ENCODE data around the gene KERA. TPM values are rescaled to one million over a fixed set of nuclear protein-coding genes. Genes with fewer than 3 reads are reported as not detected.
"Not testable (repeated sequence)": the region's sequence is repeated elsewhere in the genome, so short reads cannot be mapped to it uniquely, and the experiment has no call there.

KERA gene
- total RNA-seq, 8 experiments from 2014 or later = 0.09 to 1.8 (median 0.09) TPM; not detected in 5

DNA sequence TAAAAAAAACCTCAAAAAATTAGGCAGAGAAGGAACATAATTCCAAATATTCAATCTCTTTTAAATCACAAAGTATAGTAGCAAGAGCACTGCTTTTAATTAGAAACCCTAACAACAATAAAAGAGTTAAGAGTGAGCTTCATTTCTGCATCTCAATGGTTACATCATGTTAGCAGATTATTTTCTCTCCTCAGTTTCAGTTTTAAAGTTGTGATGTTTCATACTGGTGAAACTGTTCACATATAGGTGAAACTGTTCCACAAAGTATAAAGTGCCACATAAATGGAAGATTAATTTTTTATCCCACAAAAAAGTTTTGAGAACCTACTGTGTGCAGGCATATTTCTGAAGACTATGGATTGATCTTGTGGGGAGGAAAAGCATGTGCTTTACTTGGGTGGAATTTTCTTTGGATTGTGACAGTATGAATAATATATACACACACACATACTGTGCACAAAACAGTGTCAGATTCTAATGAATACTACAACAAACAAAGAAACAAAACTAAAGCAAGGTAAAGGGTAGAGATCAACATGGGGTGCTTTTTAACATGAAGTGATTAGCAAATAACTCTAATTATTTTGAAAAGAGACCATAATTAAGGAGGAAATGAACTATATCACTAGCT is 36.3 kb upstream of the KERA start:
- no peak overlapping the region for H3K4me3 ChIP-seq
- in situ Hi-C loops (cut with MboI; ENCODE audit: low pct_unique_long_range_greater_than_20kb in 2 of 9, low sequenced_read_pairs in 9 of 9, unreplicated experiment in 9 of 9) = no loop called here
- H3K4me1 ChIP-seq (replicated peaks in 1 of 2) = no peaks in the 10 kb centered on the region
- ATAC-seq (replicated peaks in 6 of 8) = peak in 2 of 8 experiments; percentile 52 to 70
- no peak overlapping the region for H3K27ac ChIP-seq

DNA sequence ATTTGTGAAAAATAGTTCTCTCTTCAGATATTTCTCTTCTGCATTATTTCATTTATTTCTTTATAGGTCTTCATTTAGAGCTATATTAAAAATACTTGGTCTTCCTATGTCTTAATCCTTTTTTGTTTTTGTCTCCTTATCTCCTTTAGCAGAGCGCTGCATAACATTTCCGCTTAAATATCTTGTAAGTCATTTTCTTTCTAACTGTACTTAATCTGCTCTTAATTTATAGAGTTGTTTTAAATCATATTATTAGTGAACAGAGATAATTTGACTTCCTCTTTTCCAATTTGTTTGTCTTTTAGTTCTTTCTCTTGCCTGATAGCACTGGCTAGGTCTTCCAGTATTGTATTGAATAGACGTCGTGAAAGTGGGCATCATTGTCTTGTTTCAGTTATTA is 35.5 kb upstream of the KERA start:
- H3K27ac ChIP-seq = no peak overlapping the region
- ATAC-seq (replicated peaks in 6 of 8) = no peak
- no peak overlapping the region for H3K4me3 ChIP-seq
- no peaks in the 10 kb centered on the region for H3K4me1 ChIP-seq (replicated peaks in 1 of 2)
- WGBS, 10 experiments = 53 to 100% (median 93%) methylated on average over 2 to 4 of the region's 4 CpGs
- in situ Hi-C loops (cut with MboI; ENCODE audit: low pct_unique_long_range_greater_than_20kb in 2 of 9, low sequenced_read_pairs in 9 of 9, unreplicated experiment in 9 of 9) = no loop called here

DNA sequence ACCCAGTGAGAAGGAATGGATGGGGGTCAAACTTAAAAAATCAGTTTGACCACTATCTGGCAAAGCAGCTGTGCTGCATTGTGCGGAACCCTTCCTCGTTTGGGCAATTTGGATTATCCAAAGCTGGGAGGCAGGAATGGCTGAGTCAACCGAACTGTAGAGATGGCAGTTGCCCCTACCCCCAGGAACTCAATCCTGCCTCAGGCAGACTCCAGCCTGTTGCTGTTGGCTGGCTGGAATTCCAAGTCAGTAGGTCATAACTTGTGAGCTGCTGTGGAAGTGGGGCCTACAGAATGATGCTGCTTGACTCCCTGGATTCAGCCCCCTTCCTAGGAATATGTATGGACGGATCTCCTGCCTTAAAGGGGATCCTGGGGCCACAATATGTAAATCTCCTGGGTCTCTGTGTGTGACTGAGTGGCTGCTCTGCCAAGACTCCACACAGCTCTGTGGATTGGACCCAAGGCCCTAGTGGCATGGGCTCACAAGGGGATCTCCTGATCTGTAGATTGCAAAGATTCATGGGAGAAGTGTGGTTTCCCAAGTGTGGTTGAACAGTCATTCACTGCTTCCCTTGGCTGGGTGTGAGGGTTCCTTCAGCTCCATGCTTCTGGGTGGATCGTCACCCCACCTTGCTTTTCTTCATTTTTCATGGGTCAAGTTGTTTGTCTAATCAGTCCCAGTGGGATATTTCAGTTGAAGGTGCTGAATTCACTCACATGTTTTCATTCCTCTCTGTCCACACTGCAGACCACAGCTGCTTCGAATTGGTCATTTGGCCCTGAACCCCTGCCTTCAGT is 34.3 kb upstream of the KERA start:
- Histone ChIP-seq H3K27ac (no peak overlapping the region), H3K4me3 (no peak overlapping the region), H3K4me1 (replicated peaks in 1 of 2) (no peaks in the 10 kb centered on the region)
- ATAC-seq (replicated peaks in 6 of 8) = no peak
- in situ Hi-C loops (cut with MboI; ENCODE audit: low pct_unique_long_range_greater_than_20kb in 2 of 9, low sequenced_read_pairs in 9 of 9, unreplicated experiment in 9 of 9) = no loop called here
- WGBS, 10 experiments = 71 to 100% (median 83%) methylated on average over 1 to 6 of the region's 6 CpGs; no CpG with 5 or more reads in 1 of the 10 experiments

DNA sequence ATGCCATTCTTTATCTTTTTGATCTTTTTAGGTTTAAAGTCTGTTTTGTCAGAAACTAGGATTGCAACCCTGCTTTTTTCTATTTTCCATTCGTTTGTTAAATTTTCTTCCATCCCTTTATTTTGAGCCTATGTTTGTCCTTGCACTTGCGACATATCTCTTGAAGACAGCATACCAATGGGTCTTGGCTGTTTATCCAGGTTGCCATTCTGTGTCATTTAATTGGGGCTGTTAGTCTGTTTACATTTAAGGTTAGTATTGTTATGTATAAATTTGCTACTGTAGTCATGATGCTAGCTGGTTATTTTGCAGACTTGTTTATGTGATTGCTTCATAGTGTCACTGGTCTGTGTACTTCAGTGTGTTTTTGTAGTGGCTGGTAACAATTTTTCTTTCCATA is 32.1 kb upstream of the KERA start:
- ATAC-seq (replicated peaks in 6 of 8); H3K27ac ChIP-seq; in situ Hi-C loops (cut with MboI; ENCODE audit: low pct_unique_long_range_greater_than_20kb in 2 of 9, low sequenced_read_pairs in 9 of 9, unreplicated experiment in 9 of 9); H3K4me1 ChIP-seq (replicated peaks in 1 of 2); H3K4me3 ChIP-seq: not testable (repeated sequence)
- WGBS, 10 experiments = 54 to 100% (median 81%) methylated on average over 1 to 2 of the region's 2 CpGs; no CpG with 5 or more reads in 1 of the 10 experiments

DNA sequence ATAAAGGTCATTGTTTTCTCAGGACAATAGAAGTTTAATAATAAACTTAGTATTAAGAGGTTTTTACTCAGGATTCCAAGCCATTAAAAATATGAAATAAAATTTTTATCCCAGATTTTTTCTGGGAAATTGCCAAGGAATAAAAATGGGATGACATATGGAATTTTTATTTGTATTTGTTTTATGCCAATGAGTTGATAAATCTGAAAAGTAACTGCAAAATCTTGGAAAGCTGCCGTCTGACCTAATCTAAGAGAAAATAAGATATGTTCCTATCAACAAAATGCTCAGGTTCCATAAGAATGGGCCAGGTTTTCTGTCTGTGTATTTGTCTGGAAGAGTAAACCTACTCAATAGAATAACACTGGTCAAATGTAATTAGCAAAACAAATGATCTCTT is 22.2 kb upstream of the KERA start:
- WGBS, 10 experiments = 63 to 100% (median 100%) methylated on average over 1 of the region's 1 CpG; no CpG with 5 or more reads in 3 of the 10 experiments
- in situ Hi-C loops (cut with MboI; ENCODE audit: low pct_unique_long_range_greater_than_20kb in 2 of 9, low sequenced_read_pairs in 9 of 9, unreplicated experiment in 9 of 9) = no loop called here
- no peak for ATAC-seq (replicated peaks in 6 of 8)
- Histone ChIP-seq H3K4me3 (no peak overlapping the region), H3K4me1 (replicated peaks in 1 of 2) (no peaks in the 10 kb centered on the region), H3K27ac (no peak overlapping the region)

DNA sequence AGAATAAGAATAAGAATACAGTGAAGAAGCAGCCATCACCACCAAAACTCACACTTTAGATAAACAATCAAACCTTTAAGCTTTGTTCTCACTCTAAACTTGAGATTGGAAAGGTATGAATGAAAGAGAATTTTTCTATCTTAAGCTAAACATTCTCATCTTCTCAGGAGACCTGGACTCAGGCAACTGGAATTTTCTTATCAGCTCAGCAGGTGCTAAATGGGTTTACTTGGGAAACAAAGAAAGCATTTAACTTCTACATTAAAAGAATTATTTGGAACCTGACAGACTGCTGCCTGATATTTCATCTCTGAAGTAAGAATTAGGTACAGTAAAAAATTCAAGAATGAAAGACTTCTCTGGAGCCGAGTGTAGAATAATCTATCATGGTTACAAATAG is 20.7 kb upstream of the KERA start:
- 57 to 100% (median 86%) methylated on average over 1 of the region's 1 CpG; no CpG with 5 or more reads in 1 of the 10 experiments for whole genome bisulfite sequencing, 10 experiments
- Histone ChIP-seq H3K4me3 (no peak overlapping the region), H3K4me1 (replicated peaks in 1 of 2) (no peaks in the 10 kb centered on the region), H3K27ac (no peak overlapping the region)
- no peak for ATAC-seq (replicated peaks in 6 of 8)
- in situ Hi-C loops (cut with MboI; ENCODE audit: low pct_unique_long_range_greater_than_20kb in 2 of 9, low sequenced_read_pairs in 9 of 9, unreplicated experiment in 9 of 9) = no loop called here

DNA sequence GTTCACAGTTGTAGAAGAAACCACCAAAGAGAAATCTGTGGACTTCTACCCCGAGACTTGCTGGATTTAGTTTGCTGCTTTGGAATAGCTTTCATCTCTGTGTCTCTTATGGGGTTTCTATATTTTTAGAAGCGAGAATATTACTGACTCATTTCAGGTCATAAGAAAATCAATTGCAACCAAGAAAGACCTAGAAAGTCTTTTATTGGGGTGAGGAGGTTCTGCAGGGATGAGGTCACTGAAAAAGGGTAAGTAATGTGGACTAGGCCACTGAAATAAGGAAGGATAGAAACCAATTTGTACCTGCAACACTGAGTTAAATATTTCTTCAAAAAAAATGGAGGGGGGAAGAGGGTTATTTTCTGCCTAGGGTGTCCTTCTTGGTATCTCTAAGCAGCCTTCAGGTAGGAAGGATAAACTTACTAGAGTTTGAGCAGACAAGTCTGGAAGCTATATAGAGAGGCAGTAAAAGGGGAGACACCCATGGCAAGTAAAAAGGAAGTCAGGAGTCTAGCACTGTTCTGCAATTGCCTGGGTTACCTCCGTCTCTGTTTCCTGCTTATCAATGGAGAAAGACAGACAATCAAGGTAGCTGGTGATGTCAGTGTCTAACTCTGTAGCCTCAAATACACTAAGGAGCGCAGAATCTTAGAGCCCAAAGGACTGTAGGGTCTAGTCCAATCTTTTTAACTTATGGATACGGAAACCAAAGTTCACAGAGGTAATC is 19.6 kb upstream of the KERA start:
- ATAC-seq (replicated peaks in 6 of 8) = no peak
- in situ Hi-C loops (cut with MboI; ENCODE audit: low pct_unique_long_range_greater_than_20kb in 2 of 9, low sequenced_read_pairs in 9 of 9, unreplicated experiment in 9 of 9) = no loop called here
- Histone ChIP-seq H3K4me3 (no peak overlapping the region), H3K4me1 (replicated peaks in 1 of 2) (no peaks in the 10 kb centered on the region), H3K27ac (no peak overlapping the region)
- 64 to 100% (median 89%) methylated on average over 2 to 5 of the region's 5 CpGs for WGBS, 10 experiments

DNA sequence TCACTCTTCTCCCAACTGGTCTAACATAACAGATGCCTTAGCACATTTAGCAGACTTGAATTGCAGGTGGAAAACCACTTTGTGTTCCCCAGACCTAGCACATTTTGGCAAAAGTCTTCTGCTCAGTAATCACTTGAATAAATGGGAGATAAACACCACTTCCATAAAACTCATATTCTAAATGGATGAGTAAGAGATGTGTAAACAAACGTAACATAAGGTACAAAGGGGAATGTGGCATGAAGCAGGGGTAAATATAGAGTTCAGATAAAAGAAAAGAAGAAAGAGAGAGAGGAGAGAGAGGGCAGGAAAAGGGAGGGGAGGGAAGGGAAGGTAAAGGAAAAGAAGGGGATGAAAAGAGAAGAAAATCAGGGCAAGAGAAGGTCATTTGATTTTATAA is 17.0 kb upstream of the KERA start:
- H3K4me3 ChIP-seq = no peak overlapping the region
- WGBS, 10 experiments = 42 to 100% (median 75%) methylated on average over 1 of the region's 1 CpG; no CpG with 5 or more reads in 2 of the 10 experiments
- H3K4me1 ChIP-seq (replicated peaks in 1 of 2) = no peaks in the 10 kb centered on the region
- ATAC-seq (replicated peaks in 6 of 8) = no peak
- in situ Hi-C loops (cut with MboI; ENCODE audit: low pct_unique_long_range_greater_than_20kb in 2 of 9, low sequenced_read_pairs in 9 of 9, unreplicated experiment in 9 of 9) = no loop called here
- no peak overlapping the region for H3K27ac ChIP-seq

DNA sequence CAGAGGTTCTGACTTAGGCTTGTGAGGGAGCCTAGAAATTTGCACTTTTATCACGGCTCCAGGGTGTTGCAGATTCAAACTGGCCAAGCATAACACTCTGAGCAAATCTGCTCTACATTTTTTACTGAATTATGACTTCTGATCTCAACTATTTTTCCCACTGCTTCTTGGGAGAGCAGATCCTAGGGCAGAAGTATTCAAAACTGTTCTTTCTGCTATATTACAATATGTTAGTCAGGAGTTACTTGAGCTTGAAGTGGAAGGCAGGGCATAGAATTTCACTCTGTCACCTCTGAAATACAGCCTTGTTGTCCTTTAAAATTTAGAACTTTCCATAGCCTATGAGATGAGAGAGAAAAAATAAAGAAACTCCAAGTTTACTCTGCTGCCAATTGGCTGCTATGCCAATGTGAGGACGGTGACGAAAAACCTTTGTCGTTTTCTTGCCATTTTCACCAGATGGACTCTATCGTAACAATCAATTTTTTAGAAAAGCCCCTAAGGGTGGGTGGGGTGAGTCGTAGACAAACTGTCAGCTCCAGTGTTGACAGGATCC is 16.4 kb upstream of the KERA start:
- peak in 3 of 8 experiments; percentile 42 to 91 (median 60) for ATAC-seq (replicated peaks in 6 of 8)
- no peak overlapping the region for H3K4me3 ChIP-seq
- H3K27ac ChIP-seq = no peak overlapping the region
- H3K4me1 ChIP-seq (replicated peaks in 1 of 2) = no peaks in the 10 kb centered on the region
- in situ Hi-C loops (cut with MboI; ENCODE audit: low pct_unique_long_range_greater_than_20kb in 2 of 9, low sequenced_read_pairs in 9 of 9, unreplicated experiment in 9 of 9) = no loop called here
- WGBS, 10 experiments = 4 to 100% (median 69%) methylated on average over 1 to 6 of the region's 6 CpGs; no CpG with 5 or more reads in 1 of the 10 experiments

DNA sequence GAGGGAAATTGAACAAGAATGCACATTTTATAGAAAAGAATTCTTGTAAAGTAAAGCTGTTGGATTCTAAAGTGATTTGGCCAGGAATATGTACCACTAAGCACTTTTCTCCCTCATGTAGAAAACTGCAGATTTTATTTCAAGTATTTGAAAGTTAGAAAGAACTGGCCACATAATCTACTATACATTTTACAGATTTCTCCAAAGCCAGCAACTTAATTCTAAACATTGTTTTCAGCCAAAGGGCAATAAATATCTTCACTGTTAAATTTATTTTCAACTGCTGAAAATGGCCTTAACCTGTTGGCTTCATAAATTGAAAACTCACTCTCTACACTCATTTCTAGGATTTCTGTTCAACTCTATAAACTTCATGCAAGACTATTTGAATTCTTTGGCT is 15.6 kb upstream of the KERA start:
- ATAC-seq (replicated peaks in 6 of 8) = no peak
- Histone ChIP-seq H3K4me3 (no peak overlapping the region), H3K4me1 (replicated peaks in 1 of 2) (no peaks in the 10 kb centered on the region), H3K27ac (no peak overlapping the region)
- in situ Hi-C loops (cut with MboI; ENCODE audit: low pct_unique_long_range_greater_than_20kb in 2 of 9, low sequenced_read_pairs in 9 of 9, unreplicated experiment in 9 of 9) = no loop called here

DNA sequence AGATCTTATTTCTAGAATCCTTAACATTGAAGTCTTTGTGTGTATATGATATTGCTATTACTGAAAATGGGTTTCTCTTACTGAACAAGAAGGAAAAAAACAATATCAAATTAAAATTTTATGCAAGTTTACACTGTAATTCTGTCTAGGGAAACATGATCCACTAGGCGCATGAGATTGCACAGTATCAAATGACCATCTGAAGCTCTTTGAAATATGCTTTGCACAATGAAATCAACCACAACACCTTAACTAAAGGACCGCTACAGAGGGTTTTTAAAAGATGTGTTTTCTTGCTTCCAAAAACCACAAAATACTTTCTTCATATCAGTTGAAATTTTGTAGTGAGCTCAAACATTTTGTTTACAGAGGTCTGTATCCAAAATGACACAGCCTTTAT is 15.1 kb upstream of the KERA start:
- Histone ChIP-seq H3K4me3 (no peak overlapping the region), H3K27ac (no peak overlapping the region), H3K4me1 (replicated peaks in 1 of 2) (no peaks in the 10 kb centered on the region)
- in situ Hi-C loops (cut with MboI; ENCODE audit: low pct_unique_long_range_greater_than_20kb in 2 of 9, low sequenced_read_pairs in 9 of 9, unreplicated experiment in 9 of 9) = no loop called here
- WGBS, 10 experiments = 74 to 100% (median 88%) methylated on average over 1 to 2 of the region's 2 CpGs; no CpG with 5 or more reads in 1 of the 10 experiments
- ATAC-seq (replicated peaks in 6 of 8) = peak in 1 of 8 experiments; percentile 27

DNA sequence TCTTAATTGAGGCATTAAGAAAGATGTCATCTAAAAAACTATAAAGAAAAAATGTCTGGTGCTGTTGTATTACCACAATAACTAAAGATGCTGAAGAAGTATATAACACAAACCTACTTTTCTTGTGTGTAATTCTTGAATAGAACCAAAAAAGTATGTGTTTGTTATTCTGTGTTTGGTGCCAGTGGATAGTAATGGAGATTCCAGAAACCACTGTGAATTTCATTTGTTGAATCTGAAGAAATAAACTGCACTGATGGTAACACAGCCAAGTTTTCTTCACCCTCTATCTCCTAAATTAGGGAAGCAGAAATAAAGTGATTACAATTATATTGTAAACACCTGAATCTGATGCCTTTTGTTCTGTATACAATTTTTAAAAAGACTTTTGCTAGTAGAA is 13.1 kb upstream of the KERA start:
- H3K4me3 ChIP-seq = no peak overlapping the region
- no peak for ATAC-seq (replicated peaks in 6 of 8)
- H3K4me1 ChIP-seq (replicated peaks in 1 of 2) = no peaks in the 10 kb centered on the region
- in situ Hi-C loops (cut with MboI; ENCODE audit: low pct_unique_long_range_greater_than_20kb in 2 of 9, low sequenced_read_pairs in 9 of 9, unreplicated experiment in 9 of 9) = no loop called here
- no peak overlapping the region for H3K27ac ChIP-seq

DNA sequence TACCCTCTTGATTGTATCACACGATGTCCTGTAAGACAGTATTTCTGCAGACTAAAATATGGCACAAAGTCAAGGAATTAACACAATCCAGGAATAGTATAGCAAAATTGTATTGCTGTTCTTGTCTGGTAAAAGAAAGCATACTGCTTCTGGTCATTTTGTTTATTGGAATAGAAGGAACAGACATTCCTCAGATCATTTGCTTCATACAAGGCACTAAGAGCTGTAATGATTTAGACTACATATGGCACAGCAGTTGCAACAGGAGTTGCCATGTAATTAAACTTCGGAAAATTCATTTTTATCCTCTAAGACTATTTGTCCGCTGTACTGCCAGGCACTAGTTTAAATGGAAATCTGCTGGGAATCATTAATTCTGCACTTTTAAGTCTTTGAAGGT is 7.6 kb upstream of the KERA start:
- Histone ChIP-seq H3K27ac (no peak overlapping the region), H3K4me3 (no peak overlapping the region), H3K4me1 (replicated peaks in 1 of 2) (no peaks in the 10 kb centered on the region)
- in situ Hi-C loops (cut with MboI; ENCODE audit: low pct_unique_long_range_greater_than_20kb in 2 of 9, low sequenced_read_pairs in 9 of 9, unreplicated experiment in 9 of 9) = no loop called here
- ATAC-seq (replicated peaks in 6 of 8) = no peak
- 24 to 100% (median 95%) methylated on average over 1 to 3 of the region's 3 CpGs; no CpG with 5 or more reads in 2 of the 10 experiments for WGBS, 10 experiments
